Upper lobe of left lung (tissue), 6 donors: ENCODE data around the gene DMRTA1. TPM values are rescaled to one million over a fixed set of nuclear protein-coding genes. Genes with fewer than 3 reads are reported as not detected.

ENCODE experiments used
- ATAC-seq, 2 donors: fragments of 200-7000 bp; cut with Tn5 transposase; one replicate each; pipeline ENCODE4 v1.9.1; 2022; ENCODE audit warnings: mild to moderate bottlenecking in 2 of 2, moderate library complexity in 2 of 2; ENCODE audit not compliant: low FRiP score in 2 of 2
- DNase-seq, 2 donors: peaks; one replicate each; pipeline ENCODE4 v3.0.0-alpha.2; 2019 to 2020
- H3K27ac ChIP-seq, 4 donors: fragments of 200-600 bp; sonication (generic); one replicate each; pipeline ENCODE4 v1.5.1; 2016 to 2019
- H3K27me3 ChIP-seq, 4 donors: fragments of 200-600 bp; sonication (generic); one replicate each; pipeline ENCODE4 v1.5.1; 2017 to 2019
- H3K36me3 ChIP-seq, 4 donors: fragments of 200-600 bp; sonication (generic); one replicate each; pipeline ENCODE4 v1.5.1; 2016 to 2019
- H3K4me1 ChIP-seq, 4 donors: fragments of 200-600 bp; sonication (generic); one replicate each; pipeline ENCODE4 v1.5.1; 2018 to 2019
- H3K4me3 ChIP-seq, 4 donors: fragments of 200-600 bp; sonication (generic); one replicate each; pipeline ENCODE4 v1.5.1; 2017 to 2019; ENCODE audit warnings: mild to moderate bottlenecking in 2 of 4, moderate library complexity in 1 of 4
- H3K9me3 ChIP-seq, 4 donors: fragments of 200-600 bp; sonication (generic); one replicate each; pipeline ENCODE4 v1.5.1; 2018 to 2019
- CTCF ChIP-seq, 6 experiments: fragments of 450-650 bp in 4 of 6; fragments of 200-600 bp in 2 of 6; sonication (generic) in 2 of 6; IDR thresholded peaks; one replicate each; pipeline ENCODE4 v1.5.1; 2016 to 2019; ENCODE audit warnings: antibody characterized with exemption in 6 of 6
- EP300 ChIP-seq, 4 donors: sonication (generic); formaldehyde crosslinking; IDR thresholded peaks; one replicate each; pipeline ENCODE4 v1.5.1; 2017; ENCODE audit warnings: antibody characterized with exemption in 4 of 4, control low read depth in 2 of 4
- POLR2A ChIP-seq, 4 donors: fragments of 450-650 bp; IDR thresholded peaks; one replicate each; pipeline ENCODE4 v1.5.1; 2016 to 2017; ENCODE audit warnings: antibody characterized with exemption in 4 of 4, mild to moderate bottlenecking in 2 of 4
- POLR2AphosphoS5 ChIP-seq, 2 donors: sonication (generic); formaldehyde crosslinking; IDR thresholded peaks; one replicate each; pipeline ENCODE4 v1.5.1; 2017; ENCODE audit warnings: antibody characterized with exemption in 2 of 2
- WGBS, 2 donors: methylation state at CpG; one replicate each; pipeline ENCODE4 v1.1.5; 2017 to 2018; 5-methylcytosine and 5-hydroxymethylcytosine counted together
- total RNA-seq, 6 donors: library from RNA; depleted of rRNA in 4 of 6; stranded (reverse); fragments of >200 nt in 4 of 6; gene quantifications; one replicate each; pipeline versions ENCODE4 v1.1.0 to v1.2.1, GENCODE V29; 2016 to 2021
- donor health status: DM: no; HTN: no; CAD: no; lungs with moderate emphysema.
- donor health status: DM: no; HTN: yes; CAD: no; lungs with severe emphysema.

DMRTA1 gene
- total RNA-seq, 6 donors from 2014 or later, result 1.3 to 5.7 (median 2.2) TPM

GRCh38 chr9:22449719-22450118 is 3.1 kb downstream of the DMRTA1 start:
- DNase-seq (no peak), ATAC-seq (no peak)
- Histone ChIP-seq H3K27me3 (peaks cover 0 to 12% (median 4%) of the 10 kb centered on the region in 4 donors), H3K4me3 (no peak overlapping the region), H3K27ac (no peak overlapping the region), H3K9me3 (no peaks in the 10 kb centered on the region), H3K36me3 (no peaks in the 10 kb centered on the region), H3K4me1 (peaks cover 0 to 18% (median 0%) of the 10 kb centered on the region in 4 donors)
- TF ChIP-seq EP300 (IDR thresholded peaks at IDR 0.05), result no peak
- no peak for TF ChIP-seq CTCF (IDR thresholded peaks at IDR 0.05)
- TF ChIP-seq POLR2A (IDR thresholded peaks at IDR 0.05), result no peak
- TF ChIP-seq POLR2AphosphoS5 (IDR thresholded peaks at IDR 0.05), result no peak

- peaks cover 0 to 5% (median 0%) of the 10 kb centered on the region in 4 donors for H3K4me1 ChIP-seq
- H3K27ac ChIP-seq, result no peak overlapping the region
- peak in 1 of 2 donors; percentile 79 for ATAC-seq
- H3K27me3 ChIP-seq, result peaks cover 0 to 1% (median 0%) of the 10 kb centered on the region in 4 donors
- no peaks in the 10 kb centered on the region for H3K36me3 ChIP-seq
- no peaks in the 10 kb centered on the region for H3K9me3 ChIP-seq
- TF ChIP-seq CTCF (IDR thresholded peaks at IDR 0.05), result peak; percentile 39 to 73 (median 69)
- TF ChIP-seq POLR2A (IDR thresholded peaks at IDR 0.05), result no peak
- no peak for TF ChIP-seq POLR2AphosphoS5 (IDR thresholded peaks at IDR 0.05)
- no peak for TF ChIP-seq EP300 (IDR thresholded peaks at IDR 0.05)
- peak in 1 of 2 donors; percentile 45 for DNase-seq
- 19 to 20% methylated on average over 4 of the region's 4 CpGs for WGBS, 2 donors
- H3K4me3 ChIP-seq, result no peak overlapping the region
These were observed 5.9 kb downstream of the DMRTA1 start for GRCh38 chr9:22452415-22453010.

- no peaks in the 10 kb centered on the region for H3K36me3 ChIP-seq
- ATAC-seq, result no peak
- TF ChIP-seq CTCF (IDR thresholded peaks at IDR 0.05), result no peak
- TF ChIP-seq POLR2AphosphoS5 (IDR thresholded peaks at IDR 0.05), result no peak
- TF ChIP-seq EP300 (IDR thresholded peaks at IDR 0.05), result no peak
- no peak for TF ChIP-seq POLR2A (IDR thresholded peaks at IDR 0.05)
- H3K27me3 ChIP-seq, result no peaks in the 10 kb centered on the region
- H3K27ac ChIP-seq, result no peak overlapping the region
- H3K4me3 ChIP-seq, result no peak overlapping the region
- H3K4me1 ChIP-seq, result no peaks in the 10 kb centered on the region
- no peaks in the 10 kb centered on the region for H3K9me3 ChIP-seq
- 0 to 36% methylated on average over 1 of the region's 1 CpG for WGBS, 2 donors
- no peak for DNase-seq
These were observed 7.4 kb downstream of the DMRTA1 start for GRCh38 chr9:22454016-22454415.

- no peak for TF ChIP-seq CTCF (IDR thresholded peaks at IDR 0.05)
- TF ChIP-seq POLR2AphosphoS5 (IDR thresholded peaks at IDR 0.05), result no peak
- TF ChIP-seq EP300 (IDR thresholded peaks at IDR 0.05), result no peak
- TF ChIP-seq POLR2A (IDR thresholded peaks at IDR 0.05), result no peak
- no peaks in the 10 kb centered on the region for H3K4me1 ChIP-seq
- H3K9me3 ChIP-seq, result no peaks in the 10 kb centered on the region
- WGBS, 2 donors, result 53 to 71% methylated on average over 4 of the region's 4 CpGs
- no peak overlapping the region for H3K4me3 ChIP-seq
- ATAC-seq, result no peak
- no peak for DNase-seq
- no peaks in the 10 kb centered on the region for H3K27me3 ChIP-seq
- H3K27ac ChIP-seq, result no peak overlapping the region
- no peaks in the 10 kb centered on the region for H3K36me3 ChIP-seq
These were observed 8.6 kb downstream of the DMRTA1 start for GRCh38 chr9:22455181-22455580.

- H3K4me1 ChIP-seq, result no peaks in the 10 kb centered on the region
- 92 to 96% methylated on average over 1 of the region's 1 CpG for WGBS, 2 donors
- ATAC-seq (no peak), DNase-seq (no peak)
- no peak overlapping the region for H3K4me3 ChIP-seq
- no peak for TF ChIP-seq EP300 (IDR thresholded peaks at IDR 0.05)
- H3K9me3 ChIP-seq, result no peaks in the 10 kb centered on the region
- H3K27me3 ChIP-seq, result no peaks in the 10 kb centered on the region
- no peak overlapping the region for H3K27ac ChIP-seq
- no peaks in the 10 kb centered on the region for H3K36me3 ChIP-seq
These were observed 10.8 kb downstream of the DMRTA1 start for GRCh38 chr9:22457448-22457847.
